HG03354 (cell line): ENCODE measurements around the gene RHOC.
A peak's percentile ranks its signal among the peaks of the same experiment; 100 is the strongest.

ENCODE experiments used
- ATAC-seq: cut with Tn5 transposase; IDR thresholded peaks from one replicate; pipeline ENCODE4 v1.9.1; 2021; ENCODE audit warnings: mild to moderate bottlenecking; ENCODE audit not compliant: unreplicated experiment, poor library complexity, severe bottlenecking

Gene RHOC

GRCh38 chr1:112687785-112688496, 19.0 kb downstream of the RHOC start:
- ATAC-seq: no peak

GRCh38 chr1:112687361-112687760, 19.6 kb downstream of the RHOC start:
- no peak for ATAC-seq

- ATAC-seq: no peak
Observed at GRCh38 chr1:112686835-112687234, 20.1 kb downstream of the RHOC start.

GRCh38 chr1:112686417-112686816, 20.5 kb downstream of the RHOC start:
- ATAC-seq: no peak

- ATAC-seq: no peak
Observed at GRCh38 chr1:112685913-112686312, 21.0 kb downstream of the RHOC start.

- no peak for ATAC-seq
Observed at GRCh38 chr1:112678605-112679004, 28.3 kb downstream of the RHOC start.

DNA sequence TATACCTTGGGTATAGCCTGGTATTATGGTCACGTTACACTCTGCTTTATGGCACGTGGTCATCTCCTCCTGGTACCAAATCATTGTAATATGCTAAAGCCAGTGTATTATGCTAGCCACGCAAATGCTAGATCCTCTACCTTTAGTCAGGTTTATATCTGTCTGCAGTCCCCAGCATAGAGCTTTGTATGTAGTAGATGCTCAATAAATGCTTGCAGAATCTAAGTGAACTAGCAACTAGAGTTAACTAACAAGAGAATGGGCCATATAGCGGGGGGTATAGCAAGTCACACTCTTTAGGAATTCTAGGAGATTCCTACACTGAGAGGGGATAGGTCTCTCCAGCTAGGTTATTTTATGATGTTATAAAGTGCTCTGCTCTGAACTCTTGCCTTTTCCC, 29.4 kb downstream of the RHOC start:
- ATAC-seq: no peak

- ATAC-seq: no peak
Observed at GRCh38 chr1:112676543-112676942, 30.4 kb downstream of the RHOC start.

GRCh38 chr1:112675728-112676381, 31.1 kb downstream of the RHOC start:
- ATAC-seq: no peak

DNA sequence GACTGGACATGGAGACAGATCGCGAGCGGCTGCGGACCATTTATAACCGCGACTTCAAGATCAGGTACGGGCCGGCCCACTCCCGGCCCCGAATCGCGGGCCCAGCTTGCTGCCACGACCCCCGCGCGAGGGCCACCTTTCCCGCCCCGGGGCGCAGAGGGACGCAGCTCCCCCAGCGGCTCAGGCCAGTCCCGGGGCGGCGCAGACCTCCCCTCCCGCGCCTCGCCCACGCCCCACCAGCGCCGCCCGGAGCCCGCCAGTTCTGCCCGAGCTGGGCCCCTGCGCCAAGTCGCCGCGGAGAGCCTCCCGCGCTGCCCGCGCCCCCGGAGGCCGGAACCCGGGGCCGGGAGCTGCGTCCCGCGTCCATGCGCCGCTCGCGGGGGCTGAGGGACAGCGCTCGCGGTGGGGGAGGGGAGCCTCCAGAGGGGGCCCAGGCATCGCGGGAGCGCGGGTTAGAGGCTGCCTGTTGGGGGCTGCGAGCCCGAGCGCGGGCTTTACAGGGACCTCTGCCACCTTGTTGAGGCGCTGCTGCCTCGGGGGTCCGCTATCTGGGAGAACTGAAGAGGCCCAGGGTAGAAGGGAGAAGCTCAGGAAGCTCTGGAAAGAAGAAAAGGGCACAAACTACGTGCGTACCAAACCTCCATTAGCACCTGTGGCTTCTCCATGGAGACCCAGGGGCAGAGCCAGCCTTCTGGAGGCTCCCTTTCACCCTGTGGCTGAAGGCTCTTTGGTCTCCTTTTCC, 31.8 kb downstream of the RHOC start:
- ATAC-seq: peak; percentile 43

- ATAC-seq: peak; percentile 73
Observed at GRCh38 chr1:112674440-112674985, 32.4 kb downstream of the RHOC start, which contains the start of gene MOV10. MOV10 (plus strand) TSS chr1:112674659; CDS start chr1:112674913, 254 bp downstream.

GRCh38 chr1:112673592-112674439, 33.1 kb downstream of the RHOC start:
- no peak for ATAC-seq

DNA sequence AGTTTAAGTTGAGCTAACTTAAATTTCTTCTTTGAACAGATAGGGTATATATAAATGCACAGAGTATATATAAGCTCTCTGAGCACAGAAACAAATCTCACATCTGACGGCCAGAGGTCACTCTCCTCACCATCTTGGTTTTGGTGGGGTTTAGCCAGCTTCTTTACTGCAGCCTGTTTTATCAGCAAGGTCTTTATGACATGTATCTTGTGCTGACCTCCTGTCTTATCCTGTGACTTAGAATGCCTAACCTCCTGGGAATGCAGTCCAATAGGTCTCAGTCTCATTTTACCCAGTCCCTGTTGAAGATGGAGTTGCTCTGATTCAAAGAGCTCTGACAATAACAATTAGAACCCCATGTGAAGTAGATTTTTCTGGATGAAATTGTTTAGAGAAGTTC, 34.1 kb downstream of the RHOC start:
- no peak for ATAC-seq

DNA sequence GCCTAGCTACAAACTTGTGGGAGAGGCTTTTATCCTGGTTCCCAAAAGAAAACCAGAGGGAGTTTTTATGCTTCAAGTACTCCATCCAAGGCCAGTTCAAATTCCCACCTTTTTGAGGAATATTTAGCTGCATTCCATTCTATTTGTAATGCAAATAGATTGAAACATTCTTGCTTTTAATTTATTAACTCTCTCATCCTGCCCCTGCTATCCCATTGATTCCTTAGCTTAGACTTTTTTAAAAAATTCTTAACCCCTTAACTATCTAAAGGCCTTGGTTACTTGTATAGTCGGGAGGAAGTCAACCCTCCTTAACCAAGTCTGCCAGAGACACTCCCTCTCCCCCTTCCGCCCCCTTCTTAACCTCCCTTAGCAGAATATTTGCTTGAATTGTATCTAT, 34.9 kb downstream of the RHOC start:
- ATAC-seq: no peak

DNA sequence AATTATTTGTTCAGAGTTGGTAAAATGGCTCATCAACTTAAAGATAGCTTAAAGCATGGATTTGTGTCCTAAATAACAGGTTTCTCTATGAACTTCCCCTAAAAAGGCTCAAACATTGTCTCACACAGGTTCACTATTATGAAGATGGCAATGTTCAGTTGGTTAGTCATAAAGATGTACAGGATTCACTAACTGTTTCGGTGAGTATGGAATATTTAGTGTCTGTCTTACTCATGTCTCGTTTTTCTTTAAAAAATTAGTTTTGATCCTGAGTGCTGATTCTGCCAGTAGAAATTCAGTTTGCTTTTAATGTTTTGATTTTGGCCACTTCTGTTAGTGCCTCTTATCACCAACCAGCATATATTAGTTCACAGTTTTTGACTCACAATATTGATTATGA, 40.0 kb downstream of the RHOC start:
- no peak for ATAC-seq

GRCh38 chr1:112665857-112666256, 41.1 kb downstream of the RHOC start:
- no peak for ATAC-seq

GRCh38 chr1:112651205-112651604, 55.7 kb downstream of the RHOC start:
- no peak for ATAC-seq
